ENCODE results near the gene SCGB1C2.

DNA sequence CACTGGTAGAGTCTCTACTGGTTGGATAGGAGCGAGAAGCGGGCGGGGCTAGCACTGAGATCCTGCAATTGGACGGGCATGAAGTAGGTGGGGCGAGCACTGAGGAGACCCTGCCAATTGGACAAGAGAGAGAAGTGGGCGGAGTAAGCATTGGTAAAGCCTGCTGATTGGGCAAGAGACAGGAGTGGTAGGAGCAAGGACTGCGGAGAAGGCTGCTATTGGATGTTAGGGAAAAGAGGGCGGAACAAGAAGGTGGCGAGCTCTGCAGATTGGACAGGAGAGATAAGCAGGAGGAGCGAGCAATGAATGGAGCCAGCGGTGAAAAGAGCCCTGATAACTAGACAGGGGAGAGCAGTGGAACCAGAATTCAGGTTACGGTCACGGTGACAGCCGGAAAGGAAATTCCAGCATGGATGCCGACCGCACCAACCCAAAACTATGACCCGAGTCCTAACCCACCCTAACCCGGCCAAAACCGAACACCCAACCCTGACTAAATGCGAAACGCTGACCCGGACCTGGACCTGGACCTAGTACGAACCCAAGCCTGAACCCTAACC, 4.8 kb downstream of the SCGB1C2 start:
- TF ChIP-seq, protein P1, sequence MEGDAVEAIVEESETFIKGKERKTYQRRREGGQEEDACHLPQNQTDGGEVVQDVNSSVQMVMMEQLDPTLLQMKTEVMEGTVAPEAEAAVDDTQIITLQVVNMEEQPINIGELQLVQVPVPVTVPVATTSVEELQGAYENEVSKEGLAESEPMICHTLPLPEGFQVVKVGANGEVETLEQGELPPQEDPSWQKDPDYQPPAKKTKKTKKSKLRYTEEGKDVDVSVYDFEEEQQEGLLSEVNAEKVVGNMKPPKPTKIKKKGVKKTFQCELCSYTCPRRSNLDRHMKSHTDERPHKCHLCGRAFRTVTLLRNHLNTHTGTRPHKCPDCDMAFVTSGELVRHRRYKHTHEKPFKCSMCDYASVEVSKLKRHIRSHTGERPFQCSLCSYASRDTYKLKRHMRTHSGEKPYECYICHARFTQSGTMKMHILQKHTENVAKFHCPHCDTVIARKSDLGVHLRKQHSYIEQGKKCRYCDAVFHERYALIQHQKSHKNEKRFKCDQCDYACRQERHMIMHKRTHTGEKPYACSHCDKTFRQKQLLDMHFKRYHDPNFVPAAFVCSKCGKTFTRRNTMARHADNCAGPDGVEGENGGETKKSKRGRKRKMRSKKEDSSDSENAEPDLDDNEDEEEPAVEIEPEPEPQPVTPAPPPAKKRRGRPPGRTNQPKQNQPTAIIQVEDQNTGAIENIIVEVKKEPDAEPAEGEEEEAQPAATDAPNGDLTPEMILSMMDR (optimal IDR thresholded peaks at IDR 0.05 in 1 of 3, IDR thresholded peaks at IDR 0.05 in 1 of 3, conservative IDR thresholded peaks at IDR 0.05 in 1 of 3; ENCODE audit: extremely low read depth in 1 of 3, insufficient read depth in 2 of 3, low read length in 3 of 3) = no peak
- TF ChIP-seq EZH2 (IDR thresholded peaks at IDR 0.05; ENCODE audit: low read length) = no peak

Measured in keratinocyte (primary cell).